Measurements from ENCODE around the gene WNT7B. TPM values are rescaled to one million over a fixed set of nuclear protein-coding genes. Genes with fewer than 3 reads are reported as not detected.

WNT7B gene
- total RNA-seq, 1 donor from 2014 or later = not detected

GRCh38 chr22:45949258-45949870 is 27.6 kb downstream of the WNT7B start:
- Histone ChIP-seq H3K36me3 (no peaks in the 10 kb centered on the region), H3K27me3 (no peaks in the 10 kb centered on the region), H3K4me1 (no peaks in the 10 kb centered on the region), H3K27ac (no peak overlapping the region), H3K4me3 (no peak overlapping the region), H3K9me3 (no peaks in the 10 kb centered on the region)
- TF ChIP-seq CTCF (IDR thresholded peaks at IDR 0.05) = no peak
- no peak for DNase-seq (ENCODE audit: low spot score in 2 of 2)
- intact Hi-C loops (cut with DNase I) = no loop called here

- Histone ChIP-seq H3K4me1 (no peaks in the 10 kb centered on the region), H3K27me3 (no peaks in the 10 kb centered on the region), H3K9me3 (no peaks in the 10 kb centered on the region), H3K27ac (no peak overlapping the region), H3K4me3 (no peak overlapping the region), H3K36me3 (no peaks in the 10 kb centered on the region)
- no peak for TF ChIP-seq CTCF (IDR thresholded peaks at IDR 0.05)
- no peak for DNase-seq (ENCODE audit: low spot score in 2 of 2)
- intact Hi-C loops (cut with DNase I) = no loop called here
Observed at GRCh38 chr22:45948081-45948648, 28.8 kb downstream of the WNT7B start.

- H3K27ac ChIP-seq = no peak overlapping the region
Observed at GRCh38 chr22:45946805-45947600, 30.0 kb downstream of the WNT7B start.

GRCh38 chr22:45945621-45946106 is 31.3 kb downstream of the WNT7B start:
- Histone ChIP-seq H3K9me3 (no peaks in the 10 kb centered on the region), H3K27me3 (no peaks in the 10 kb centered on the region), H3K36me3 (no peaks in the 10 kb centered on the region), H3K4me3 (no peak overlapping the region), H3K27ac (no peak overlapping the region), H3K4me1 (no peaks in the 10 kb centered on the region)
- TF ChIP-seq CTCF (IDR thresholded peaks at IDR 0.05) = no peak
- intact Hi-C loops (cut with DNase I) = no loop called here
- DNase-seq (ENCODE audit: low spot score in 2 of 2) = no peak

More at GRCh38 chr22:45946805-45947600, 30.0 kb downstream of the WNT7B start:
- TF ChIP-seq CTCF (IDR thresholded peaks at IDR 0.05) = no peak
- Histone ChIP-seq H3K4me1 (no peaks in the 10 kb centered on the region), H3K4me3 (no peak overlapping the region), H3K36me3 (no peaks in the 10 kb centered on the region), H3K27me3 (no peaks in the 10 kb centered on the region), H3K9me3 (no peaks in the 10 kb centered on the region)
- no peak for DNase-seq (ENCODE audit: low spot score in 2 of 2)
- intact Hi-C loops (cut with DNase I) = no loop called here

GRCh38 chr22:45942787-45943493 is 34.0 kb downstream of the WNT7B start:
- Histone ChIP-seq H3K27me3 (no peaks in the 10 kb centered on the region), H3K27ac (no peak overlapping the region), H3K36me3 (no peaks in the 10 kb centered on the region), H3K4me1 (no peaks in the 10 kb centered on the region), H3K9me3 (no peaks in the 10 kb centered on the region), H3K4me3 (no peak overlapping the region)
- TF ChIP-seq CTCF (IDR thresholded peaks at IDR 0.05) = no peak
- intact Hi-C loops (cut with DNase I) = no loop called here
- no peak for DNase-seq (ENCODE audit: low spot score in 2 of 2)
